ENCODE results near the gene KCNT2. TPM values are rescaled to one million over a fixed set of nuclear protein-coding genes. Genes with fewer than 3 reads are reported as not detected.

The KCNT2 gene
- total RNA-seq, 4 donors from 2014 or later: 0.35 to 0.88 (median 0.51) TPM; not detected in 1

DNA sequence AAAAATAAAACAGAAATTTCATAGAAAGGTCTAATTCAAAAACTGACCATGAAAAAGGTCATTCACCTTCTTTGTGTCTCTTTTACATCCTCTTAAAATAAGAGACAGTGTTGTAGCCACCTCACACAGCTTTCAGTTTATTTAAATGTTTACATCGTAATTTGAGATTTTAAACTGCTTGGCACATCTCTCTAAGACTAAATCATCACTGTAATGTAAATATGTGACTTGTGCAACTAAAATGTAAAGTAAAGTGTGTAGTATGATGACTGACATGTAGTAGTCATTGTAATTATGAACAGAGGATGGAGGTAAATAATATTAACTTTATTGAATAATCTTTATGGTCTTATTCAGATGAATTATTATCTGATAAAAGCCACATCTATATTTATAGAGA is 283.9 kb downstream of the KCNT2 start:
- DNase-seq: no peak
- no peak overlapping the region for H3K4me3 ChIP-seq
- in situ Hi-C loops (cut with MboI; ENCODE audit: low sequenced_read_pairs in 4 of 4): no loop called here
- intact Hi-C loops (cut with DNase I; ENCODE audit: low total_unique reads): no loop called here
- no peak overlapping the region for H3K27ac ChIP-seq
- no peaks in the 10 kb centered on the region for H3K36me3 ChIP-seq
- TF ChIP-seq POLR2A (IDR thresholded peaks at IDR 0.05): no peak
- no peak for ATAC-seq
- H3K27me3 ChIP-seq: no peaks in the 10 kb centered on the region
- H3K4me1 ChIP-seq: no peaks in the 10 kb centered on the region
- H3K9me3 ChIP-seq: no peaks in the 10 kb centered on the region

GRCh38 chr1:196323869-196324268 is 284.4 kb downstream of the KCNT2 start:
- Histone ChIP-seq H3K27ac (no peak overlapping the region), H3K9me3 (no peaks in the 10 kb centered on the region), H3K4me3 (no peak overlapping the region), H3K27me3 (no peaks in the 10 kb centered on the region), H3K36me3 (no peaks in the 10 kb centered on the region), H3K4me1 (no peaks in the 10 kb centered on the region)
- ATAC-seq (no peak), DNase-seq (no peak)
- in situ Hi-C loops (cut with MboI; ENCODE audit: low sequenced_read_pairs in 4 of 4) (no loop called here), intact Hi-C loops (cut with DNase I; ENCODE audit: low total_unique reads) (no loop called here)
- TF ChIP-seq POLR2A (IDR thresholded peaks at IDR 0.05) (no peak), CTCF (IDR thresholded peaks at IDR 0.05 in 4 of 5, conservative IDR thresholded peaks at IDR 0.05 in 1 of 5) (no peak)

- TF ChIP-seq CTCF (IDR thresholded peaks at IDR 0.05 in 4 of 5, conservative IDR thresholded peaks at IDR 0.05 in 1 of 5): no peak
- no peak for TF ChIP-seq POLR2A (IDR thresholded peaks at IDR 0.05)
- no peak for ATAC-seq
- Histone ChIP-seq H3K36me3 (no peaks in the 10 kb centered on the region), H3K27me3 (no peaks in the 10 kb centered on the region), H3K4me3 (no peak overlapping the region), H3K4me1 (no peaks in the 10 kb centered on the region), H3K27ac (no peak overlapping the region), H3K9me3 (no peaks in the 10 kb centered on the region)
- in situ Hi-C loops (cut with MboI; ENCODE audit: low sequenced_read_pairs in 4 of 4) (no loop called here), intact Hi-C loops (cut with DNase I; ENCODE audit: low total_unique reads) (no loop called here)
- no peak for DNase-seq
Observed at GRCh38 chr1:196319301-196319700, 288.9 kb downstream of the KCNT2 start.

DNA sequence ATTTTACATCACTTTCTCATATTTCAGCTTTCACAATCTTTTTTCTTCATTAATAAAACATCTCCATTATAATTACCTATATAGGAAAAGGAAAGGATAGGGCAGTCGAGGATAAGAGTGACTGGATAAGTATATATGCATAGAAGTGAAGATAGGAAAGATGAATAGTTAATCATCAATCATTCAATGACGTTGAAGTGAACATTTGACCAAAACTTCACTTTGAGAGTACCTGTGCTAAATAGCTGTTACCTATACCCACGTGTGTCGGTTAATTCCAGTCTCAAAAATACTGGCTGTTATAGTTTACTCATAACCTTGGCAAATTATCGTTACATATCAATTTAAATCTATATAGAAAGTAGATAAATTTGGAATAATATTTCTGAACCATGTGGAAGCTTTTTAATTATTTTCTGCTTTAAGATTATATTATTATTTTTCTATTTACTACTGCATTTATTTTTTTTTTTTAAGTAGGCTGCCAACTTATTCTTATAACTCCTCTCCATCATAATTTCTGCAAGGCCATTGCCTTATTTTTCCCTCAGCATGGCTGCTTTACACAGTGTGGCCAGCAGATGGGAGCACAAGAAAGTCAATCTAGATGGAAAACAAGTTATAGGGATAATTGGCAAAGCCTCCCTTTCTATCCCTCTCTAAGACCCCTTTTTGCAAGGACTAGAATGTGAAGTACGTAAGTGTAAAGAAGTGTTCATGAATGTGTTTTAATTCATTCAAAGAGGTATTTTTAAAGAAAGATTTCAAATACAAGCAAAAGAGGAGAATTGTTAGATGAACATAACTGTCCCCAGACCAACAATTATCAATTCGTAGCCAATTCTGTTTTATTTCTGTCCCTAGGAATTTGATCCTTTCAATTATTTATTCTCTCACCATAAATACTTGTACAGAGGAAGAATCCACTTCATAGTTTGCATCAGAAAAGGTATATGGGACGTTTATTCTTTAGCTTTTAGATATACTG is 290.4 kb downstream of the KCNT2 start:
- no peak overlapping the region for H3K4me3 ChIP-seq
- in situ Hi-C loops (cut with MboI; ENCODE audit: low sequenced_read_pairs in 4 of 4): no loop called here
- intact Hi-C loops (cut with DNase I; ENCODE audit: low total_unique reads): no loop called here
- no peaks in the 10 kb centered on the region for H3K27me3 ChIP-seq
- no peaks in the 10 kb centered on the region for H3K36me3 ChIP-seq
- no peaks in the 10 kb centered on the region for H3K9me3 ChIP-seq
- no peak for TF ChIP-seq POLR2A (IDR thresholded peaks at IDR 0.05)
- TF ChIP-seq CTCF (IDR thresholded peaks at IDR 0.05 in 4 of 5, conservative IDR thresholded peaks at IDR 0.05 in 1 of 5): peak in 1 of 5 experiments; percentile 8
- ATAC-seq: no peak
- H3K4me1 ChIP-seq: no peaks in the 10 kb centered on the region
- DNase-seq: no peak
- no peak overlapping the region for H3K27ac ChIP-seq

DNA sequence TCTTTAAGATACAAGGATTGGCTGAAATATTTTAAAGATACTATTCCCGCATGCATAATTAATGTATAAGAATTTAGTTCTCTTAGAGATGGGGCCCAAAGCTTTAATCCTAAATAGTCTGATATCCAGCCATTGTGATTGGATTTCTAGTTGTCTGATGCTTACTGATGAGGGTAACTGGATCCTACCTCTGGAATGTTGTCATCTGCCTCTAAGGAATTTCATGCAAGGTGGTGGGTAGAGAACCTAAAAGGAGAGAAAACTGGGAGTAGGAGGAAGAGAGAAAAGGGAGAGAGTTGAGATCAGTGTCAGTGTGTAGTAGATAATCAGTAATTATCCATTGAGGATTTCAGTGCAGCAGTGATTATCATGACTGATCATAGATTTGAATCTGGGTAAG is 295.5 kb downstream of the KCNT2 start:
- Histone ChIP-seq H3K4me3 (no peak overlapping the region), H3K27me3 (no peaks in the 10 kb centered on the region), H3K9me3 (no peaks in the 10 kb centered on the region), H3K27ac (no peak overlapping the region), H3K36me3 (no peaks in the 10 kb centered on the region), H3K4me1 (no peaks in the 10 kb centered on the region)
- no peak for ATAC-seq
- intact Hi-C loops (cut with DNase I; ENCODE audit: low total_unique reads) (no loop called here), in situ Hi-C loops (cut with MboI; ENCODE audit: low sequenced_read_pairs in 4 of 4) (no loop called here)
- TF ChIP-seq CTCF (IDR thresholded peaks at IDR 0.05 in 4 of 5, conservative IDR thresholded peaks at IDR 0.05 in 1 of 5) (no peak), POLR2A (IDR thresholded peaks at IDR 0.05) (no peak)
- DNase-seq: no peak

All from gastrocnemius medialis (tissue), 4 donors.